ENCODE data around the gene KRTAP4-4.

- TF ChIP-seq CTCF (IDR thresholded peaks at IDR 0.05) (no peak), ZFX (IDR thresholded peaks at IDR 0.05; ENCODE audit: borderline replicate concordance) (no peak)
Observed at GRCh38 chr17:41178341-41178740, 17.8 kb upstream of the KRTAP4-4 start.

All from 22Rv1 (cell line).